Fibroblast of mammary gland (primary cell): ENCODE results near the gene ALKBH2.

Experiments used
- DNase-seq: peaks from one replicate; pipeline ENCODE4 v3.0.0-alpha.2; 2010; ENCODE audit warnings: low read depth
- H3K4me3 ChIP-seq: 2 replicates; pipeline ENCODE4 v1.5.1; 2011; ENCODE audit warnings: low read depth, mild to moderate bottlenecking, low read length, moderate library complexity; ENCODE audit not compliant: control insufficient read depth
- TF ChIP-seq, protein P1 (sequence below): conservative IDR thresholded peaks from 2 replicates; pipeline ENCODE4 v1.5.1; 2011; ENCODE audit warnings: low read depth, low read length, inconsistent platforms; ENCODE audit not compliant: control insufficient read depth, insufficient read depth

ALKBH2 gene

DNA sequence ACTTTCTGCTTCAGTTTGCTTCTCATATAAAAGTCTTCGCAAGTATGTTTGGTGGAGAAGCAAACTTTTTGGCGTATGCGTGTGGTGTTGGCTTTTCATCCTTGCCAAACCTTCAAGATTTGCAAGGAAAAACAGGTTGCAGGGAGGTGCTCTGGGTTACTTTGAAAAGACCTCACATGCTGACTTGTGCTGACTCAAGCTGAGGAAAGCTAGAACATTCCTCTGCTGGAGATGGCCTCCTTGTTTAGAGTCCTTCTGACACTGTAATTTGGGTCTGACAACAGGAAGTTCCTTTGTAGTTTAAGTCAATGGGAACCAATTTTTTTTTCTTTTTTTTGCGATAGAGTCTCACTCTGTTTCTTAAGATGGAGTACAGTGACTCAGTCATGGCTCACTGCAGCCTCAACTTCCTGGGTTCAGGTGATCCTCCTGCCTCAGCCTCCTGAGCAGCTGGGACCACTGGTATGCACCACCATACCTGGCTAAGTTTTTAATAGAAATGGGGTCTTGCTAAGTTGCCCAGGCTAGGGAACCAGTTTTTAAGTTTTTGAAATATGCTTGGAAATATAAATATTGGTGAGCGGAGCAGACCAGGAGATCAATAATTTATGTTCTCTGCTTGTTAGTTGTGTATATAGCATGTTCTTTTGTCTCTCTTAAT lies 20.5 kb upstream of the ALKBH2 start:
- H3K4me3 ChIP-seq = no peak overlapping the region
- TF ChIP-seq, protein P1, sequence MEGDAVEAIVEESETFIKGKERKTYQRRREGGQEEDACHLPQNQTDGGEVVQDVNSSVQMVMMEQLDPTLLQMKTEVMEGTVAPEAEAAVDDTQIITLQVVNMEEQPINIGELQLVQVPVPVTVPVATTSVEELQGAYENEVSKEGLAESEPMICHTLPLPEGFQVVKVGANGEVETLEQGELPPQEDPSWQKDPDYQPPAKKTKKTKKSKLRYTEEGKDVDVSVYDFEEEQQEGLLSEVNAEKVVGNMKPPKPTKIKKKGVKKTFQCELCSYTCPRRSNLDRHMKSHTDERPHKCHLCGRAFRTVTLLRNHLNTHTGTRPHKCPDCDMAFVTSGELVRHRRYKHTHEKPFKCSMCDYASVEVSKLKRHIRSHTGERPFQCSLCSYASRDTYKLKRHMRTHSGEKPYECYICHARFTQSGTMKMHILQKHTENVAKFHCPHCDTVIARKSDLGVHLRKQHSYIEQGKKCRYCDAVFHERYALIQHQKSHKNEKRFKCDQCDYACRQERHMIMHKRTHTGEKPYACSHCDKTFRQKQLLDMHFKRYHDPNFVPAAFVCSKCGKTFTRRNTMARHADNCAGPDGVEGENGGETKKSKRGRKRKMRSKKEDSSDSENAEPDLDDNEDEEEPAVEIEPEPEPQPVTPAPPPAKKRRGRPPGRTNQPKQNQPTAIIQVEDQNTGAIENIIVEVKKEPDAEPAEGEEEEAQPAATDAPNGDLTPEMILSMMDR = no peak
- DNase-seq = no peak

DNA sequence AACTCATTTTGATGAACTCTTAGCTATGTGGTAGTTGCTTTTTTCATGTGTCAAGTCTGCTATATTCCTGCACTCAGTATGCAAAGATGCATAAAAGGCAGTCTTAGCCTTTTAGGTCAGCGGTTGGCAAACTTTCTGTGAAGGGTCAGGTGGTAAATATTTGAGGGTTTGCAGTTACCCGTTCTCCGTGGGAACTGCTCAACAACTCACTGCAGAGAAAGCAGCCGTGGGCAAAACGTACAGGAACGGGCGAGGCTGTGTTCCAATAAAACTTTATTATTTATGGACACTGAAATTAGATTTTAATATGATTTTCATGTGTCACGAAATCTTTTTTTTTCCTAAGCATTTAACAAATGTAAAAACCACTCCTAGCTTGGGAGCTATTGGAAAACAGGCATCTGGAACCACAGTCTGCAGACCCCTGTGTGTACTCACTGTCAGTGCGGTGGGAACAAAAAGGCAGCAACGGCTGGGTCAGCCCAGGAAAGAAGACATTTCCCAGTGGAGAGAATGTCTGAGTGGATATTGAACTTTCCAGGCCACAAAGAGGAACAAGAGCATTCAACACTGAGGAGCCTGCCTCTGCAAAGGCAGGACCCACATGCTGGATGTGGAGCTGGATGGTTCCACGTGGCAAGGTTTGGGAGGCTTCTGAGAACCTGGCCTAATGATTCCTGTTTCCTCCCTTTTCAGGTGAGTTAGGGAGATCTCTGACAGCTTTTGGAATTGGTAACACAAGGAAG lies 19.6 kb upstream of the ALKBH2 start:
- H3K4me3 ChIP-seq = no peak overlapping the region
- TF ChIP-seq, protein P1 = no peak

DNA sequence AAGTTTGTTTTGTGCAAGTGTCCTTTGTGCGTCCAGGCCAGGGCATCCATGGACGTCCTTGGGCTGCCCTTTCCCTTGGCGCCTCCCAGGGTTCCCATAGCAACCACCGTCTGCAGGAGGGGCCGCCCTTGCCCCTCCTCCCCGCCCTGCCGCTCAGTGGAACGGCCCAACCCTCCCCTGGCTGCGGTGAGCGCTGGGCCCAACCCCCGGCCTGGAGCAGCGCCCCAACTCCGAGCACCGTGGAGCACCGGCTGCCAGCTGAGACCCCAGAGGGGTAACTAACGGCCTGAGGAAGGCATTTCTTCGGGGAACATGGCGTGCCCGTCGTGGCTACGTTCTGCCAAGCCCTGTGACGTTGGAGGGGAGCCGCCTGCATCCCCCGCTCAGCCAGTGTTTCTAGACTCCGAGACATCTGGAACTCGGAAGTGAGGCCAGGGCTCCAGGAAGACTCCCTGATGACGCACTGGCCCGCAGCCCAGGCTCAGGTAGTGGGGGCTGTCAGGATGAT lies 17.8 kb upstream of the ALKBH2 start:
- H3K4me3 ChIP-seq = peak overlapping the region; percentile 64
- peak; percentile 83 for DNase-seq
- TF ChIP-seq, protein P1 = no peak

More for the DNA sequence above, 19.6 kb upstream of the ALKBH2 start:
- DNase-seq = no peak

- DNase-seq = no peak
- TF ChIP-seq, protein P1 = no peak
- H3K4me3 ChIP-seq = no peak overlapping the region
Observed at GRCh38 chr12:109109746-109110350, 16.6 kb upstream of the ALKBH2 start.

DNA sequence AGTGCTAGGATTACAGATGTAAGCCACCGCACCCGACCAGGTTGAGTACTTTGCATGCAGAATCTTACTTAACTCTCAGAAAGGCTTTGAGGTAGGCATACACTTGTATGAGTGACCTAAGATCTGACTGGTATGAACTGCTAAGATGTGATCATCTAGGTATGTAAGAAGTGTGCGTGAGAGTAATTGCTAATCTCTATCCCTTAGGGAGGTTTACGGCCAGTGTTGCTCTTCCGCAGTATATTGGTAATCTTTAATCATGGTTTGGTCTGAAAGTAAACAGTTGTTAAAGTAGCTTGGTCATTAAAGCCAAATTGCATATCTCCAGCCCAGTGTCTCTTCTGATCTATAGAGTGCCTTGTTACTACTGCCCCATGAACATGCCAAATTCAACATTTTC lies 11.9 kb upstream of the ALKBH2 start:
- TF ChIP-seq, protein P1 = no peak
- DNase-seq = no peak
- H3K4me3 ChIP-seq = no peak overlapping the region

- DNase-seq = no peak
- TF ChIP-seq, protein P1 = no peak
- no peak overlapping the region for H3K4me3 ChIP-seq
Observed at GRCh38 chr12:109102491-109102890, 9.2 kb upstream of the ALKBH2 start.
